GF-D8 (cell line): Measurements from ENCODE around the gene SLC2A13.
"Not testable (repeated sequence)": the region's sequence is repeated elsewhere in the genome, so short reads cannot be mapped to it uniquely, and the experiment has no call there.

Source experiments
- DNase-seq: peaks from one replicate; lab custom pipeline; 2025; lab: John Stamatoyannopoulos, UW

Gene SLC2A13

GRCh38 chr12:40034712-40035111 lies 71.2 kb downstream of the SLC2A13 start:
- DNase-seq = no peak

GRCh38 chr12:40034156-40034555 lies 71.7 kb downstream of the SLC2A13 start:
- no peak for DNase-seq

- DNase-seq = no peak
Observed at GRCh38 chr12:40033242-40033630, 72.6 kb downstream of the SLC2A13 start.

GRCh38 chr12:40032433-40033241 lies 73.2 kb downstream of the SLC2A13 start:
- DNase-seq = no peak

- no peak for DNase-seq
Observed at GRCh38 chr12:40031965-40032364, 73.9 kb downstream of the SLC2A13 start.

GRCh38 chr12:40030970-40031369 lies 74.9 kb downstream of the SLC2A13 start:
- not testable (repeated sequence) for DNase-seq

- no peak for DNase-seq
Observed at GRCh38 chr12:40028296-40028695, 77.6 kb downstream of the SLC2A13 start.

- no peak for DNase-seq
Observed at GRCh38 chr12:40022850-40023249, 83.0 kb downstream of the SLC2A13 start.

- no peak for DNase-seq
Observed at GRCh38 chr12:40020261-40020691, 85.6 kb downstream of the SLC2A13 start.

- DNase-seq = no peak
Observed at GRCh38 chr12:40017488-40017887, 88.4 kb downstream of the SLC2A13 start.

- no peak for DNase-seq
Observed at GRCh38 chr12:40016980-40017379, 88.9 kb downstream of the SLC2A13 start.

GRCh38 chr12:40015881-40016280 lies 90.0 kb downstream of the SLC2A13 start:
- no peak for DNase-seq

GRCh38 chr12:40015345-40015744 lies 90.5 kb downstream of the SLC2A13 start:
- DNase-seq = no peak

GRCh38 chr12:40013847-40014246 lies 92.0 kb downstream of the SLC2A13 start:
- no peak for DNase-seq

GRCh38 chr12:40013292-40013691 lies 92.6 kb downstream of the SLC2A13 start:
- no peak for DNase-seq

GRCh38 chr12:40012711-40013110 lies 93.2 kb downstream of the SLC2A13 start:
- no peak for DNase-seq

- DNase-seq = no peak
Observed at GRCh38 chr12:40011775-40012129, 94.1 kb downstream of the SLC2A13 start.

- DNase-seq = peak; percentile 27
Observed at GRCh38 chr12:40010899-40011774, 94.7 kb downstream of the SLC2A13 start.

- DNase-seq = no peak
Observed at GRCh38 chr12:40002178-40003169, 103.4 kb downstream of the SLC2A13 start.

- DNase-seq = no peak
Observed at GRCh38 chr12:40001406-40001805, 104.5 kb downstream of the SLC2A13 start.

GRCh38 chr12:40000884-40001283 lies 105.0 kb downstream of the SLC2A13 start:
- no peak for DNase-seq

GRCh38 chr12:39993268-39993667 lies 112.6 kb downstream of the SLC2A13 start:
- no peak for DNase-seq
